Spleen (tissue), 11 donors: ENCODE results near the gene FCHO1. TPM values are rescaled to one million over a fixed set of nuclear protein-coding genes. Genes with fewer than 3 reads are reported as not detected.
A peak's percentile ranks its signal among the peaks of the same experiment; 100 is the strongest.

ENCODE experiments used
- DNase-seq: peaks from one replicate; pipeline ENCODE4 v3.0.0-alpha.2; 2020
- H3K27ac ChIP-seq, 8 donors: fragments of 200-600 bp; sonication (generic) in 7 of 8; 1 replicate in 4 of 8; 2 replicates in 4 of 8; pipeline versions ENCODE4 v1.5.0 to v1.8.0; 2016 to 2021; ENCODE audit warnings: inconsistent platforms in 4 of 8, mild to moderate bottlenecking in 4 of 8, moderate library complexity in 1 of 8
- H3K27me3 ChIP-seq, 7 donors: fragments of 200-600 bp; sonication (generic) in 6 of 7; replicated peaks in 1 of 7; 1 replicate in 4 of 7; 2 replicates in 3 of 7; pipeline versions ENCODE4 v1.5.0 to v1.8.0; 2016 to 2021; ENCODE audit warnings: inconsistent platforms in 3 of 7, mild to moderate bottlenecking in 1 of 7
- H3K36me3 ChIP-seq, 6 donors: fragments of 200-600 bp; sonication (generic) in 5 of 6; 1 replicate in 4 of 6; 2 replicates in 2 of 6; pipeline versions ENCODE4 v1.5.0 to v1.8.0; 2016 to 2021; ENCODE audit warnings: inconsistent platforms in 2 of 6
- H3K4me1 ChIP-seq, 6 donors: fragments of 200-600 bp; sonication (generic) in 5 of 6; 1 replicate in 3 of 6; 2 replicates in 3 of 6; pipeline versions ENCODE4 v1.5.0 to v1.8.0; 2016 to 2021; ENCODE audit warnings: inconsistent platforms in 3 of 6
- H3K4me3 ChIP-seq, 8 donors: fragments of 200-600 bp; sonication (generic) in 7 of 8; 1 replicate in 4 of 8; 2 replicates in 4 of 8; pipeline versions ENCODE4 v1.5.0 to v1.8.0; 2016 to 2021; ENCODE audit warnings: inconsistent platforms in 4 of 8, mild to moderate bottlenecking in 4 of 8, moderate library complexity in 2 of 8
- H3K9me3 ChIP-seq, 8 donors: fragments of 200-600 bp; sonication (generic) in 7 of 8; 1 replicate in 4 of 8; 2 replicates in 4 of 8; pipeline versions ENCODE4 v1.5.0 to v1.8.0; 2016 to 2021; ENCODE audit warnings: inconsistent platforms in 4 of 8
- POLR2A ChIP-seq, 3 donors: fragments of 450-650 bp; IDR thresholded peaks; one replicate each; pipeline ENCODE4 v1.5.1; 2017; ENCODE audit warnings: antibody characterized with exemption in 3 of 3, mild to moderate bottlenecking in 1 of 3
- POLR2AphosphoS5 ChIP-seq, 3 donors: sonication (generic); formaldehyde crosslinking; IDR thresholded peaks; one replicate each; pipeline ENCODE4 v1.5.1; 2017; ENCODE audit warnings: antibody characterized with exemption in 3 of 3
- WGBS, 5 donors: extraction: QIAGEN DNeasy Blood & Tissue Kit in 3 of 5; methylation state at CpG; one replicate each; pipeline versions ENCODE4 v1.1.5 to v1.1.7; 2013 to 2018; 5-methylcytosine and 5-hydroxymethylcytosine counted together
- intact Hi-C: fragments of 100-400 bp; cut with DNase I; formaldehyde crosslinking; loops from one replicate; pipeline ENCODE4 v1.15.0; 2023; ENCODE audit warnings: low total_unique reads
- polyA plus RNA-seq, 3 donors: library from polyadenylated mRNA; stranded (reverse); fragments of 200-250 nt; gene quantifications; one replicate each; pipeline ENCODE4 v1.2.1, GENCODE V29; 2013
- total RNA-seq, 7 donors: library from RNA; depleted of rRNA in 3 of 7; stranded (reverse); fragments of >200 nt in 3 of 7; fragmentation: NEBNext Ultra II Directional in 4 of 7; extraction: Animal tissue kit (Norgen Biotek cat#: 25700) in 4 of 7; gene quantifications; one replicate each; pipeline versions ENCODE4 v1.1.0 to v1.2.1, GENCODE V29; 2016 to 2021
- TF ChIP-seq, protein P1 (sequence below), 11 experiments: fragments of 200-600 bp in 7 of 11; fragments of 450-650 bp in 4 of 11; sonication (generic) in 4 of 11; IDR thresholded peaks in 8 of 11; conservative IDR thresholded peaks in 3 of 11; 1 replicate in 7 of 11; 2 replicates in 4 of 11; pipeline versions ENCODE4 v1.4.0 to v1.8.0; 2016 to 2021; ENCODE audit warnings: antibody characterized with exemption in 11 of 11, inconsistent platforms in 4 of 11, mild to moderate bottlenecking in 1 of 11
- donor health status: healthy with polysubstance abuse.
- donor health status: DM: no; HTN: no; CAD: no; lungs with moderate emphysema.
- donor health status: DM: no; HTN: no; CAD: no.
- donor health status: Bipolar disorder and iron deficiency.
- donor health status: healthy.
- donor health status: DM: no; HTN: no; CAD: no.
- donor health status: DM: yes; HTN: yes; CAD: no.

Gene FCHO1
- total and polyA plus RNA-seq, 10 donors = 11.3 to 48.3 (median 25.2) TPM

GRCh38 chr19:17770613-17771012 lies 19.3 kb downstream of the FCHO1 start:
- Histone ChIP-seq H3K4me1 (peaks cover 0 to 26% (median 14%) of the 10 kb centered on the region in 6 donors), H3K27me3 (no peaks in the 10 kb centered on the region), H3K4me3 (no peak overlapping the region), H3K9me3 (no peaks in the 10 kb centered on the region), H3K27ac (no peak overlapping the region), H3K36me3 (peaks cover 0 to 97% (median 34%) of the 10 kb centered on the region in 6 donors)
- DNase-seq = no peak
- intact Hi-C loops = no loop called here
- 78 to 90% (median 88%) methylated on average over 13 of the region's 13 CpGs for WGBS, 5 donors
- TF ChIP-seq POLR2A (IDR thresholded peaks at IDR 0.05) (no peak), POLR2AphosphoS5 (IDR thresholded peaks at IDR 0.05) (no peak)
- TF ChIP-seq, protein P1, sequence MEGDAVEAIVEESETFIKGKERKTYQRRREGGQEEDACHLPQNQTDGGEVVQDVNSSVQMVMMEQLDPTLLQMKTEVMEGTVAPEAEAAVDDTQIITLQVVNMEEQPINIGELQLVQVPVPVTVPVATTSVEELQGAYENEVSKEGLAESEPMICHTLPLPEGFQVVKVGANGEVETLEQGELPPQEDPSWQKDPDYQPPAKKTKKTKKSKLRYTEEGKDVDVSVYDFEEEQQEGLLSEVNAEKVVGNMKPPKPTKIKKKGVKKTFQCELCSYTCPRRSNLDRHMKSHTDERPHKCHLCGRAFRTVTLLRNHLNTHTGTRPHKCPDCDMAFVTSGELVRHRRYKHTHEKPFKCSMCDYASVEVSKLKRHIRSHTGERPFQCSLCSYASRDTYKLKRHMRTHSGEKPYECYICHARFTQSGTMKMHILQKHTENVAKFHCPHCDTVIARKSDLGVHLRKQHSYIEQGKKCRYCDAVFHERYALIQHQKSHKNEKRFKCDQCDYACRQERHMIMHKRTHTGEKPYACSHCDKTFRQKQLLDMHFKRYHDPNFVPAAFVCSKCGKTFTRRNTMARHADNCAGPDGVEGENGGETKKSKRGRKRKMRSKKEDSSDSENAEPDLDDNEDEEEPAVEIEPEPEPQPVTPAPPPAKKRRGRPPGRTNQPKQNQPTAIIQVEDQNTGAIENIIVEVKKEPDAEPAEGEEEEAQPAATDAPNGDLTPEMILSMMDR (IDR thresholded peaks at IDR 0.05 in 8 of 11, conservative IDR thresholded peaks at IDR 0.05 in 3 of 11) = no peak

DNA sequence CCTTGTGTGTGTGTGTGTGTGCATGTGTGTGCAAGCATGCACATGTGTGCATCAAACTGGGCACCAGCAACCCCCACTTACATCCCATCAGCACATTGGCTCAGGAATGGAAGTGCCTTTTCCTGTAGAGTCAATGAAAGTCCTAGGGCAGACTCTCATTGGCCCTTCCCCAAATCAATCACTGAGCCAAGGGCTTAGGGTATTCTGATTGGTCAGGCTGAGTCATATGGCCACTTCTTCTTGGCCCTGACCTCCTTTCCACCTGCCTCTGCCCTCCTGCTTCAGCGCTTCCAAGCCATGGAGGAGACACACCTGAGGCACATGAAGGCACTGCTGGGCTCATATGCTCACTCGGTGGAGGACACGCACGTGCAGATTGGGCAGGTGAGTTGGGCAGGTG lies 20.9 kb downstream of the FCHO1 start:
- H3K4me1 ChIP-seq = peaks cover 0 to 25% (median 11%) of the 10 kb centered on the region in 6 donors
- H3K27me3 ChIP-seq = no peaks in the 10 kb centered on the region
- DNase-seq = no peak
- peaks cover 0 to 95% (median 31%) of the 10 kb centered on the region in 6 donors for H3K36me3 ChIP-seq
- TF ChIP-seq, protein P1 (IDR thresholded peaks at IDR 0.05 in 8 of 11, conservative IDR thresholded peaks at IDR 0.05 in 3 of 11) = no peak
- TF ChIP-seq POLR2A (IDR thresholded peaks at IDR 0.05) = no peak
- no peak for TF ChIP-seq POLR2AphosphoS5 (IDR thresholded peaks at IDR 0.05)
- H3K27ac ChIP-seq = no peak overlapping the region
- WGBS, 5 donors = 89 to 96% (median 96%) methylated on average over 4 of the region's 4 CpGs
- no peaks in the 10 kb centered on the region for H3K9me3 ChIP-seq
- H3K4me3 ChIP-seq = no peak overlapping the region
- intact Hi-C loops = no loop called here

DNA sequence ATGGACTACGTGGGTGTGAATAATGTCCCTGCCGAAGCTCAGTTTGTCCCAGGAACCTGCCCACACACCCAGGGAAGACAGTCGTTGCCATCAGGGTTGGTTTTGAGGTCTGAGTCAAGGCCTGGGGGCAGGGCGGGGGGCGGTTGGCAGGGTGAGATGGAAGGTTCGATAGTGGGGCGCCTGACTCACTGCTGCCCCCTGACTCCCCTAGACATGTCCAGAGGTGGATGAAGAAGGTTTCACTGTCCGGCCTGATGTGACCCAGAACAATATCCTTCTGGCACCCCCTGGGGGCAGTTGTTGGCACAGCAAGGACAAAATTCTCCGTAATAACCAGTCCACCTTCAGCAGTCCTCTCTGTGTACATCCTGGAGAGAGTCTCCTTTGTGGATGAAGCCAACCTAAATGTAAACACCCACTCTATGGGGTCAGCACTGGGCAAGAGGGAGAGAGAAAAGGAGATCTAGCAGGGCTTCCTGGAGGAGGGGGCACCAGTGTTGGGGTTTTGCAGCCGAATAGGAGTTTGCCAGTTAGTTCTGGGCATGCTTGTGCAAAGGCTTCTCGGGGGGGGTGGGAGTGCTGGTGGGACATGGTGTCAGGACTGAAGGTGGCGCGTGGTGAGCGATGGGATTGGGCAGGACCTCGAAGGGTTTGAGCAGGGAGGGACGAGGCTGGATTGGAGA lies 24.1 kb downstream of the FCHO1 start:
- Histone ChIP-seq H3K27me3 (peaks cover 0 to 19% (median 0%) of the 10 kb centered on the region in 7 donors), H3K27ac (peak overlapping the region in 4 of 8 donors; percentile 7 to 76 (median 56)), H3K36me3 (peaks cover 0 to 63% (median 25%) of the 10 kb centered on the region in 6 donors), H3K4me3 (peak overlapping the region in 1 of 8 donors; percentile 30), H3K4me1 (peaks cover 0 to 50% (median 20%) of the 10 kb centered on the region in 6 donors), H3K9me3 (no peaks in the 10 kb centered on the region)
- 72 to 85% (median 78%) methylated on average over 13 to 16 of the region's 16 CpGs for WGBS, 5 donors
- no peak for TF ChIP-seq POLR2AphosphoS5 (IDR thresholded peaks at IDR 0.05)
- TF ChIP-seq, protein P1 (IDR thresholded peaks at IDR 0.05 in 8 of 11, conservative IDR thresholded peaks at IDR 0.05 in 3 of 11) = peak in 10 of 11 experiments; percentile 18 to 71 (median 56)
- TF ChIP-seq POLR2A (IDR thresholded peaks at IDR 0.05) = no peak
- DNase-seq = no peak
- intact Hi-C loops = no loop called here
